Stimulated activated CD4-positive, alpha-beta T cell treated with anti-CD3 and anti-CD28 coated beads, Interleukin-4, amount 100 ng/mL, for 24 hours (primary cell): ENCODE results near the gene DNAI2.
"Not testable (repeated sequence)": the region's sequence is repeated elsewhere in the genome, so short reads cannot be mapped to it uniquely, and the experiment has no call there.

Source experiments
- DNase-seq: peaks from one replicate; pipeline ENCODE4 v3.0.0-alpha.2; 2020

The DNAI2 gene

GRCh38 chr17:74276541-74277009 is 2.5 kb downstream of the DNAI2 start:
- DNase-seq: no peak

- DNase-seq: no peak
Measured at GRCh38 chr17:74277935-74278334, 3.9 kb downstream of the DNAI2 start.

- DNase-seq: not testable (repeated sequence)
Measured at GRCh38 chr17:74279617-74280016, 5.6 kb downstream of the DNAI2 start.

DNA sequence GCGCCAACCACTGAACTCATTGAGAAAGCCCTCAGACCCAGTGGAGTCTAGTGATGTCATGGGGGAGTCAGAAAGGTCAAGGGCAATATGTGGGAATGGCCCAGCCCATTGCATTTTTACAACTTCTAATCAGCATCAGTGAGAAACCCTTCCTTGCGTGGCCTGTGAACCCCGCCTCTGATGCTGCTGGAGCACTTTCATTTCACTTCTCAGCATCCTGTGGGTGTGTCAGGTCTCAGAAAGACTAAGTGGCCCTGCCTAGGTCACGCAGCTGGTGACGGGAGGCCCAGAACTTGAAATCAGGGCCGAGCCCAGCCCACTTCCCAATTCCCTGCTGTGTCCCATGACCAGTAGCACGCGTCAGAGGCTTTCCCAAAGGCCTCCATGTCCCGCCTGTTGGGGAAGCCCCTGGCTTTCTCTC is 6.1 kb downstream of the DNAI2 start:
- peak; percentile 65 for DNase-seq

DNA sequence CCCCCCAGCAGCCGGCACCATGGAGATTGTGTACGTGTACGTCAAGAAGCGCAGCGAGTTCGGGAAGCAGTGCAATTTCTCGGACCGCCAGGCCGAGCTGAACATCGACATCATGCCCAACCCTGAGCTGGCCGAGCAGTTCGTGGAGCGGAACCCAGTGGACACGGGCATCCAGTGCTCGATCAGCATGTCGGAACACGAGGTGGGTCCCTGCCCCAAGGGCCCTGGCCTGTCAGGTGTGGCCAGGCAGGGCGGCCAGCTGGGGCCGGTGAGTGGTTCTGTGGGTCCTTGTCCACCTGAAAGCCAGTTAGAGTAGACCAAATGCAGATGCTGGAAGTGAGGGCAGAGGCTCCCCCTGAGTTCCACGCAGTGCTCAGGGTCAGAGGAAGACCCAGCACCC is 7.8 kb downstream of the DNAI2 start:
- DNase-seq: no peak

DNA sequence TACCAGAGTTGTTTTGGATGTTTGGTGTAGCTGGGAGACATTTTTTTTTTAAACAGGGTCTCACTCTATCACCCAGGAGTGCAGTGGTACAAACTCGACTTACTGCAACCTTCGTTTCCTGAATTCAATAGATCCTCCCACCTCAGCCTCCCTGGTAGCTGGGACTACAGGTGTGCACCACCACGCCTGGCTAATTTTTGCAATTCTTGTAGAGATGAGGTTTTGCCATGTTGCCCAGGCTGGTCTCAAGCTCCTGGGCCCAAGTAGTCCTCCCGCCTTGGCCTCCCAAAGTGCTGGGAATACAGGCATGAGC is 8.2 kb downstream of the DNAI2 start:
- DNase-seq: not testable (repeated sequence)

DNA sequence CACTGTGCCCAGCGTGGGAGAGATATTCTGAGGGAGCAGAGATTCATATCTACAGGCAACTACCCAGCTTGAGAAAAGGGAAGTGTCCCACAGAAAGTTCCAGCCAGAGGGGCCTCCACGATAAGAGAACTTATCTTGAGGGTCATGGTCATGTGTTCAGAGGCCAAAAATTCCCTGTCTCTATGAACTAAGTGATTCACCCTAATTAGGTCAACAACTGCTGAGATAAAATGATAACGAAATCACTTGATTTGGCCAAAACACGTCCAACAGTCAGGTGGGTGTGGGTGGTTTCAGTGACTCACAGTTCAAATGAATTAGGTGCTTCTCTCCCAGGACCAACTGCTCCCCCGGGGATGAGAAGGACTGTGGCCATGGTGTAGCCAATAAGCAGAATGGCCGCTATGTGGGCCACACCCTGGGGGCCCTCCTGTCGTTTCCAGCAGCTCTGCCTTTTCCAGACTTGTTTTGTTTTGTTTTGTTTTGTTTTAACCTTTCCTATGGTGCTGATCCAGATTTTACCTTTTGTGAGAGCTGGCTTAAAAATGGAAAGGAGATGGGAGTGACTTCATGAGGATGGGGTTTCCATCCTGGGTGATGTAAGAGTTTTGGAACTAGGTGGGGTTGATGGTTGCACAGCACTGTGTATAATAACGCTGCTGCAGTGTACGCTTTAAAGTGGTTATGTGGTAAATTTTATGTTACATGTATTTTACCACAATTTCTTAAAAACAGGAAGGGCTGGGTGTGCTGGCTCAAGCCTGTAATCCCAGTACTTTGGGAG is 8.7 kb downstream of the DNAI2 start:
- peak; percentile 71 for DNase-seq

DNA sequence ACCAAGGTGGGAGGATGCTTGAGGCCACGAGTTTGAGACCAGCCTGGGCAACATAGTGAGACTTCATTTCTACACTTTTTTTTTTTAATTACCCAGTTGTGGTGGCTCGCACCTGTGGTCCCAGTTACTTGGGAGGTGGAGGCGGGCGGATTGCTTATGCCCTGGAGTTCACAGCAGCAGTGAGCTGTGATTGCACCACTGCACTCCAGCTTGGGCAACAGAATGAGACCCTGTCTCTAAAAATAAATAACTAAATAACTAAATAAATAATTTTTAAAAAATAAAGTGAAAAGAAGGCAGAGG is 9.3 kb downstream of the DNAI2 start:
- no peak for DNase-seq

DNA sequence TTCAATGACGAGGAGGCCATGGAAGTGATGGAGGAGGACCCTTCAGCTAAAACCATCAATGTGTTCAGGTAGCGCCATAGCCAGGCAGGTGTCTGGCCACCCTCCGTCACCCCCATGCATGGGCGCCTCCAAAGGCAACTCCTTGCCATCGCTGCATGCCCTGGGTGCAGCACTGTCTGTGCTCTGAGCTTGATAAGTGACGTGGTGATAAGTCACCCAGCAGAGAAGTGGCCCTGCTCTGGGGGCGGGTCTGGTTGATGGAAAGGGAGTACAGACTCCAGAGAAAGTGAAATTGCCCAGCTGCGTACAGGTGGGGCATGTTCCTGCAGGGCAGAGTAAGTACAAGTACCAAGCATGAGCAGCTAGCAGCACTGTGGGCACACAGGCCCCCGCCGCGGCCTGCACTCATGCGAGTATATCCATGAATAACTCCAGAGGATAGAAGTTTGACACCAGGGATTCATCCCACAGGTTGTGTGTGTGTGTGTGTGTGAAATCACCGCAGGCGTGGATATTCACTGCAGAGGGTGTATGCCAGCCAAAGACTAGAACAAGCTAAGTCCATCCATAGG is 13.1 kb downstream of the DNAI2 start:
- DNase-seq: no peak

DNA sequence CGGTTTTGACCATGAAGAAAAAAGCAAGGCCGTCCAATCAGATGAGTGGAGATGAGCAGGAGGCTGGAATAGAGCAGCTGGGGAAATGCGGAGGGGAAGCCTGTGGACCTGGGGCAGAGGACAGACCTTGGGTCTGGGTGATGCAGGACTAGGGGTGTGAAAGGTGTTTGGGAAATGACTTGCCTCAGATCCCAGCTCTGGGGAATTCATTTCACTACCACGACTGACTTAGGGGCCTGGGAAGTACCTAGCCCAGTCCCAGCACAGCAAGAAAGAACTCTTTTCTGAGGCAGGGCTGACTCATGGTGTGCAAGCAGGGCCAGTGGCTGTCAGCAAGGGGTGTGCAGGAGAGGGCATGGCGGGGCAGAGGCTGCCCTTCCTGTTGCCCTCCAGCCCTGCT is 14.8 kb downstream of the DNAI2 start:
- peak; percentile 24 for DNase-seq

- DNase-seq: no peak
Measured at GRCh38 chr17:74289688-74290087, 15.7 kb downstream of the DNAI2 start.

- no peak for DNase-seq
Measured at GRCh38 chr17:74290340-74290739, 16.3 kb downstream of the DNAI2 start.

DNA sequence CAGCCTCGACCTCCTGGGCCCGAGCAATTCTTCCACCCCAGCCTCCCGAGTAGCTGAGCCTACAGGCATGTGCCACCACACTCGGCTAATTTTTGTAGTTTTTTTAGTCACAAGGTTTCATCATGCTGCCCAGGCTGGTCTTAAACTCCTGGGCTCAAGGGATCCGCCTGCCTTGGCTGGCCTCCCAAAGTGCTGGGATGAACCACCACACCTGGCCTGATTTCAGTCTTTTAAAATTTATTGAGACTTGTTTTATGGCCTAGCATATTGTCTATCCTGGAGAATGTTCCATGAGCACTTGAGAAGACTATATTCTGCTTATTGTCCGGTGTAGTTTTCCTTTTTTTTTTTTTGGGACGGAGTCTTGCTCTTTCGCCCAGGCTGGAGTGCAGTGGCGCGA is 18.5 kb downstream of the DNAI2 start:
- DNase-seq: no peak

DNA sequence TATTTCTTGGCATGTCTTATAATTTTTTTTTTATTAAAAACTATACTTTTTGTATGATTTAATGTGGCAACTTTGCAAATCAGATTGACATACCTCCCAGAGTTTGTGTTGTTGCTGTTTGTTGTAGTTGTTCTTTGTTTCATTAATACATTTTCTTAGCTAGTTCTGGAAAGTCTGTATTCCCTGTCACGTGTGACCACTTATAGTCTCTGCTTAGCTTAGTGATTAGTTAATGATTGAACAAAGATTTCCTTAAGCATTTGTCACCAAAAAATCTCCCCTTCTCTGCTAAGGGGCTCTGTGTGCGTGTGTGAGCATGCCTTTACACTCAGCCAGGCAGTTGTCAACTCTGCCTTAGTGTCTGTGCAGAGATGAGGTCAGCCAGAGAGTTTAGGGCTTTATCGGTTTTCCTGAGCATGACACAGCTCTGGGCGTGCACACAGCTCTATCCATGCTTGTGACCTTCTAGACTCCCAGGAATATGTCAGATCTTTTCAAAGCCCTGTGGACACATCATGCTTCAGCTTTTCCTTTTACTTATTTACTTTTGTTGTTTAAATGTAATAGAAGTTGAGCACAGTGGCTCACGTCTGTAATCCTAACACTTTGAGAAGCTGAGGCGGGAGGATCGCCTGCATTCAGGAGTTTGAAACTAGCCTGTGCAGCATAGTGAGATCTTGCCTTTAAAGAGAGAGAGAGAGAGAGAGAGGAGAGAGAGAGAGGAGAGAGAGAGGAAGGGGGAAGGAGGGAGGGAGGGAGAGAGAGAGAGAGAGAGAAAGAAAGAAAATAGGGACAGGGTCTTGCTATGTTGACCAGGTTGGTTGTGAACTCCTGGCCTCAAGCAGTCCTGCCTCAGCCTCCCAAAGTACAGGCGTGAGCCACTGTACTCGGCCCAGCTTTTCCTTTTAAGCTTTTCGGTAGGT is 21.9 kb downstream of the DNAI2 start:
- DNase-seq: no peak

DNA sequence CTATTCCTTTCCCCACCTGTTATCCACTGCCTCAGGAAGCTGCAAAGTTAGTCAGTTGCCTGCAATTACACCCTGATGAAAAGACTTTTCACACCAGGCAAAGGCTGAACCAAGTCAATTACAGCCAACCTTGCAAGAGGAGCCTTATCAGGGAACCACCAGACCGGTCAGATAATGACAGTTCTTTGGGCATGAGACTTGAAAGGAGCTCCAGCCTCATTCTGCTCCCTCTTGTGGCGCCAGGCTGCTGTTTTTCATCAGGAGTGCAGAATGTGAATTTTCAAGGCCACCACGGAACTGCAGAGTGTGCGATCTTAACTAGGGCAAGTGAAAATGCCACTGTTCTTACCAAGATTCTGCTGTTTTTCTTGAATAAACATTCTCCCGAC is 22.5 kb downstream of the DNAI2 start:
- peak; percentile 20 for DNase-seq

DNA sequence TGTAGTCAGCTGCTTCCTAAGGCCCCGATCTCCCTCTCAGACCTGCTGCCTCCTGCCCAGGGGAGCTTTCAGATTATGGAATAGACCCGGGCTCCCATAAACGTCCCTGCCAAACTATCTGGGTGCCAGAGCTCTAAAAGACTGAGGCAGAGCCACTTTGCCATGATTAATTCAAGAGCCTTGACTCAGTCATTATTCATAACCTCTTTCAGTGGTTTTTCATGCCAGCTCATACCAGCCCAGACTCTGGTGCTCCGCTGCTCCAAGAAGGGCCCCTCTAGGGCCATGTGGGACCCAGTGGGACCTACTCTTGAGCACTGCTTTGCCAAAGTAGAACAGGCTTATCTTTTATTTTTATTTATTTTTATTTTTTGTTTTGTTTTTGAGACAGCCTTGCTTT is 23.9 kb downstream of the DNAI2 start:
- DNase-seq: peak; percentile 48

DNA sequence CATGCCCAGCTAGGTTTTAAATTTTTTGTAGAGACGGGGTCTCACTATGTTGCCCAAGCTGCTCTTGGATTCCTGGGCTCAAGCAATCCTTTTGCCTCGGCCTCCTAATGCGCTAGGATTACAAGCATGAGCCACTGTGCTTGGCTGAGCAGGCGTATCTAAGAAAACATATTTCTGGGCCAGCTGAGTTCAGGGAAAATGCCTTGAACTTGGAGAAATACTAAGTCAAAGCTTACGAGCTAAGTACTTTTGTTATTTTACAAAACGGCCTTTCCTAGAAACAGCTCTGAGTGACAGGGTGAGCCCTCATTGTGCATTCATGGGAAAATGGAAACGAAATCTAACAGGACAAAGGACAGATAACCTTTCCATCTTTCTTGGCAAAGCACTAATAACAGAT is 24.7 kb downstream of the DNAI2 start:
- no peak for DNase-seq

DNA sequence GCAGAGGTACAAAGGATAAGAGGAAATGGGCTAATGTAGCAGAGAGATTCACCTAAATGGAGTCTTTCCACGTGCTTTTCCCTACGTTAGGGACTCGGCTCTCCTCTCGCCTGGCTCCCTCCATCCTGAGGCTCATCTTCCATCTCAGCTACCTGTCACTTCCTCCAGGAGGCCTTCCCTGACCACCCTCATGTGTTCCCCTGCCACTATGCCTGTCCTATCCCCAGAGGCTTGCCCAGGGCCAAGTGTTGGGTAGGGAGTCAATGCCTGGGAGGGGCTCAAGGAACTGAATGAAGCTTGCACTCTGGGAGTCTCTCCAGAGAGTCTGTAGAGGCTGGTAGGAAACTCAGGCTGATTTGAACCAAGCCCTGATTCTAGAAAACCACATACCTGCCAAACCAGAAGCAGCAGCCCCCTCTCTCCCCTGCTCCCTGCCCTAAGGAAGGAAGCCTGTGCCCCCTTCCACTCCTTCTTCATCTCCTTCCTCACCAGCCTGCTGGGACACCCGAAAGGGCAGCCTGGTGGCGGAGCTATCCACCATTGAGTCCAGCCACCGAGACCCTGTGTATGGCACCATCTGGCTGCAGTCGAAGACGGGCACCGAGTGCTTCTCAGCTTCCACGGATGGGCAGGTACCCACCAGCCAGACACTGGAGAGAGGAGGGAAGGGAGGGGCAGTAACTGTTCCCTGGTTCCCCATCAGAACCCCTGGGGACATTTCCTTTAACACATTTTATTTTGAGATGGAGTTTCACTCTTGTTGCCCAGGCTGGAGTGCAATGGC is 25.4 kb downstream of the DNAI2 start:
- no peak for DNase-seq

DNA sequence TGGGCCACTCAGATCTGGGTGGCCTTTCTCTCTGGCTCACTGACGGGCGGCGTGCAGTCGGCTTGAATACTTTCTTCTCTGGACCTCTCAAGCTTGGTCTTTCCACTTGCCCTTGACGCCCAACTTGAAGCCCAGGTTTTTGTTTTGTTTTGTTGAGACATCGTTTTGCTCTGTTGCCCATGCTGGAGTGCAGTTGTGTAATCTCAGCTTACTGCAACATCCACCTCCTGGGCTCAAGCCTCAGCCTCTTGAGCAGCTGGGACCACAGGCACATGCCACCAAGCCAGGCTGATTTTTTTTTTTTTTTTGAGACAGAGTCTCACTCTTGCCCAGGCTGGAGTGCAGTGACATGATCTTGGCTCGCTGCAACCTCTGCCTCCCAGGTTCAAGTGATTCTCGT is 29.3 kb downstream of the DNAI2 start:
- no peak for DNase-seq

DNA sequence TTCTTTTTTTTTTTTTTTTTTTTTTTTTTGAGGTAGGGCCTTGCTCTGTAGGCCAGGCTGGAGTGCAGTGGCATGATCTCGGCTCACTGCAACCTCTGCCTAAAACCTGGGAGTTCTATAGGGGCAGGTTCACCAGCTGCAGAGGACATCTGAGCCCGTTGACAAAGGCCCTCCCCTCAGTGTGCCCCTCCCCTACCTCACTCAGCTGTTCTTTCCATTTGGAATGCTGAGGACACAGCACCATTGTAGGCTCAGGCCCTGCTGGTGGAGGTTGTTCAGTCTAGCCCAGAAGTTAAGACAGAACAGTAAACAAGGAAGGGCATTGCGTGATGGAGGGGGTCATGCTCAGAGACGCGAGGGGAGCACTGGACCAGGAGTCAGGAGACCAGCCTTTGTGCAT is 30.1 kb downstream of the DNAI2 start:
- DNase-seq: no peak

- DNase-seq: no peak
Measured at GRCh38 chr17:74305865-74306654, 32.0 kb downstream of the DNAI2 start.
